ENCODE measurements around the gene HAUS2. TPM values are rescaled to one million over a fixed set of nuclear protein-coding genes. Genes with fewer than 3 reads are reported as not detected.
A peak's percentile ranks its signal among the peaks of the same experiment; 100 is the strongest.

Gene HAUS2
- total and polyA plus RNA-seq, 2 donors (not counting 3 experiments of a cell fraction or from before 2014, with no cell fraction given), result 12.6 to 33.5 TPM

- dilution Hi-C loops (cut with MboI; ENCODE audit: extremely low pct_ligation_motif_present, low sequenced_read_pairs) (no loop called here), intact Hi-C loops (cut with micrococcal nuclease) (loop anchor here (2.0 kb wide), 1 partner anchor 30 kb away; the partner anchor contains the start of gene STARD9)
- Histone ChIP-seq H3K9ac (replicated peaks; ENCODE audit: extremely low read depth, insufficient read depth, low read length) (peak overlapping the region; percentile 1), H3K4me3 (replicated peaks in 1 of 3; ENCODE audit: insufficient read depth in 1 of 3, low read depth in 1 of 3, low read length in 3 of 3) (peak overlapping the region in 1 of 3 experiments; percentile 8), H3K79me2 (ENCODE audit: control insufficient read depth, insufficient read depth, low read length) (no peaks in the 10 kb centered on the region), H3K4me2 (ENCODE audit: insufficient read depth, low read length) (peak overlapping the region; percentile 74), H3K4me1 (ENCODE audit: control insufficient read depth, extremely low read depth, insufficient read depth, low read length) (peaks cover 14% of the 10 kb centered on the region), H3K9me1 (replicated peaks; ENCODE audit: control insufficient read depth, extremely low read depth, insufficient read depth, low read length) (no peaks in the 10 kb centered on the region), H3K27me3 (ENCODE audit: control insufficient read depth in 2 of 2, insufficient read depth in 2 of 2, low read length in 2 of 2) (no peaks in the 10 kb centered on the region), H3K9me3 (replicated peaks; ENCODE audit: control insufficient read depth, insufficient read depth, low read length) (no peaks in the 10 kb centered on the region), H3K27ac (ENCODE audit: insufficient read depth, low read depth, low read length) (peak overlapping the region; percentile 53), H3K36me3 (ENCODE audit: control insufficient read depth in 2 of 2, extremely low read depth in 1 of 2, insufficient read depth in 2 of 2, low read length in 2 of 2) (no peaks in the 10 kb centered on the region), H2AFZ (ENCODE audit: low read depth, low read length) (peak overlapping the region; percentile 6), H4K20me1 (replicated peaks; ENCODE audit: control insufficient read depth, extremely low read depth, insufficient read depth, low read length) (no peaks in the 10 kb centered on the region)
- POLR2A ChIA-PET, result no interaction called here
- CTCF ChIA-PET, result interaction anchor here (0.7 to 2.1 kb wide), 9 partner anchors 9 to 114 kb away, joined by 3 to 10 read pairs (median 3); partner anchors contain the start of gene ZNF106
- no peak for TF ChIP-seq GATA2 (IDR thresholded peaks at IDR 0.05; ENCODE audit: insufficient read depth, insufficient read length, low read depth, low read length)
- TF ChIP-seq CTCF (IDR thresholded peaks at IDR 0.05; ENCODE audit: extremely low read depth in 1 of 2, insufficient read depth in 1 of 2, low read depth in 1 of 2, low read length in 2 of 2), result no peak
- TF ChIP-seq MAX (IDR thresholded peaks at IDR 0.05; ENCODE audit: insufficient read depth, insufficient read length), result no peak
- TF ChIP-seq EZH2 (IDR thresholded peaks at IDR 0.05; ENCODE audit: borderline replicate concordance, low read depth, low read length, severe bottlenecking), result no peak
- no peak for TF ChIP-seq POLR2AphosphoS5 (IDR thresholded peaks at IDR 0.05; ENCODE audit: insufficient read depth, low read depth, low read length)
- no peak for TF ChIP-seq POLR2A (IDR thresholded peaks at IDR 0.05; ENCODE audit: low read depth, low read length)
- FAIRE-seq (peak; percentile 60), DNase-seq (ENCODE audit: low read depth, low spot score) (peak; percentile 81)
- TSS peak; percentile 59 for BruUV-seq (replicated peaks)
Measured at GRCh38 chr15:42604894-42605744, 56.5 kb downstream of the HAUS2 start.

Data from endothelial cell of umbilical vein (primary cell).